K562 (cell line): ENCODE results near the gene ZNF165. TPM values are rescaled to one million over a fixed set of nuclear protein-coding genes. Genes with fewer than 3 reads are reported as not detected.
A peak's percentile ranks its signal among the peaks of the same experiment; 100 is the strongest.

Source experiments
- ATAC-seq: fragments of 200-7000 bp; cut with Tn5 transposase; 3 replicates; pipeline ENCODE4 v1.9.1; 2020; ENCODE audit warnings: moderate library complexity
- BruUV-seq: library from RNA; stranded (reverse); fragments of 400-500 nt; replicated peaks from 2 replicates; lab custom pipeline; 2021; lab: Mats Ljungman, UMichigan
- CTCF ChIA-PET: fragments of 300-600 bp; formaldehyde crosslinking; extraction: SDS; loops from one replicate; lab custom pipeline; 2021; ENCODE audit warnings: low intra/inter-chr PET ratio; lab: Yijun Ruan, JAX
- POLR2A ChIA-PET: fragments of 300-600, 350-650 bp; sonication (Branson Sonifier 250); formaldehyde crosslinking; extraction: SDS; loops from one replicate; lab custom pipeline; 2021; ENCODE audit warnings: antibody characterized with exemption, inconsistent platforms; lab: Yijun Ruan, JAX
- DNase-seq, 4 experiments: peaks; one replicate each; pipeline versions ENCODE4 v3.0.0 to v3.0.0-alpha.2; 2011 to 2018; ENCODE audit warnings: low spot score in 3 of 4, mixed read lengths in 3 of 4; ENCODE audit errors: extremely low read depth in 1 of 4
- FAIRE-seq: peaks from 2 replicates; lab custom pipeline; 2011; peaks lifted over from hg19 to GRCh38; lab: Jason Lieb, UNC
- H2AFZ ChIP-seq: 2 replicates; pipeline ENCODE4 v1.6.0; 2011; ENCODE audit warnings: low read depth, low read length, control low read depth, inconsistent platforms
- H3K27ac ChIP-seq: fragments of 200-600 bp; 3 replicates; pipeline ENCODE4 v1.8.0; 2011; ENCODE audit warnings: low read depth, mild to moderate bottlenecking, control low read depth, inconsistent platforms, low read length, moderate library complexity, mixed read lengths; ENCODE audit errors: extremely low read depth
- H3K27me3 ChIP-seq, 2 experiments: fragments of 300-600 bp in 1 of 2; 2 replicates in 1 of 2; 3 replicates in 1 of 2; pipeline versions ENCODE4 v1.6.0 to v1.8.0; 2011; ENCODE audit warnings: inconsistent platforms in 2 of 2, low read length in 2 of 2, mild to moderate bottlenecking in 1 of 2, mixed read lengths in 1 of 2, moderate library complexity in 1 of 2; ENCODE audit not compliant: control insufficient read depth in 2 of 2, insufficient read depth in 2 of 2
- H3K36me3 ChIP-seq: fragments of 300-600 bp; 3 replicates; pipeline ENCODE4 v1.8.0; 2011; ENCODE audit warnings: mild to moderate bottlenecking, low read length, inconsistent platforms; ENCODE audit not compliant: control insufficient read depth, insufficient read depth
- H3K4me1 ChIP-seq, 2 experiments: fragments of 200-600 bp in 1 of 2; replicated peaks in 1 of 2; 2 replicates in 1 of 2; 3 replicates in 1 of 2; pipeline versions ENCODE4 v1.5.1 to v1.8.0; 2011; ENCODE audit warnings: inconsistent platforms in 2 of 2, low read length in 2 of 2, mild to moderate bottlenecking in 1 of 2, mixed read lengths in 1 of 2, moderate library complexity in 1 of 2; ENCODE audit not compliant: control insufficient read depth in 2 of 2, insufficient read depth in 2 of 2
- H3K4me2 ChIP-seq: 2 replicates; pipeline ENCODE4 v1.6.1; 2011; ENCODE audit warnings: low read length, control low read depth, inconsistent platforms, mixed read lengths; ENCODE audit not compliant: insufficient read depth
- H3K4me3 ChIP-seq: fragments of 200-600 bp; sonication (generic), shearing (Covaris generic); 2 replicates; pipeline ENCODE4 v1.5.1; 2016; ENCODE audit warnings: control low read depth, inconsistent platforms
- H3K79me2 ChIP-seq: fragments of 200-600 bp; 3 replicates; pipeline ENCODE4 v1.8.0; 2011; ENCODE audit warnings: low read length, inconsistent platforms; ENCODE audit not compliant: control insufficient read depth, insufficient read depth
- H3K9ac ChIP-seq, 2 experiments: 2 replicates each; pipeline versions ENCODE4 v1.6.0 to v1.6.1; 2011; ENCODE audit warnings: low read depth in 2 of 2, low read length in 2 of 2, control low read depth in 1 of 2, inconsistent platforms in 1 of 2, mild to moderate bottlenecking in 1 of 2, mixed read lengths in 1 of 2; ENCODE audit not compliant: insufficient read depth in 1 of 2
- H3K9me1 ChIP-seq: one replicate; pipeline ENCODE4 v1.6.0; 2011; ENCODE audit warnings: inconsistent platforms, mild to moderate bottlenecking, low read length, moderate library complexity; ENCODE audit not compliant: control insufficient read depth, insufficient read depth
- H3K9me3 ChIP-seq: replicated peaks from 2 replicates; pipeline ENCODE4 v1.5.1; 2011; ENCODE audit warnings: low read depth, low read length, inconsistent platforms; ENCODE audit not compliant: control insufficient read depth, insufficient read depth
- H4K20me1 ChIP-seq: replicated peaks from 2 replicates; pipeline ENCODE4 v1.6.1; 2011; ENCODE audit warnings: low read length, inconsistent platforms, mixed read lengths; ENCODE audit not compliant: control insufficient read depth, insufficient read depth
- ATF7 ChIP-seq: fragments of 450-650 bp; IDR thresholded peaks from 2 replicates; pipeline ENCODE4 v1.7.1; 2014; ENCODE audit warnings: mild to moderate bottlenecking, moderate library complexity
- CTBP1 ChIP-seq: fragments of 450-650 bp; IDR thresholded peaks from 2 replicates; pipeline ENCODE4 v1.6.1; 2016; ENCODE audit warnings: borderline replicate concordance
- ESRRA ChIP-seq: fragments of 450-650 bp; IDR thresholded peaks from 2 replicates; pipeline ENCODE4 v1.6.1; 2014; ENCODE audit warnings: low read depth, mild to moderate bottlenecking, moderate library complexity, borderline replicate concordance
- FOXP1 ChIP-seq: sonication (generic); formaldehyde crosslinking; IDR thresholded peaks from 2 replicates; pipeline ENCODE4 v1.8.0; 2022; ENCODE audit warnings: mild to moderate bottlenecking, missing genetic modification reagents
- HDAC2 ChIP-seq: fragments of 450-650 bp; IDR thresholded peaks from 2 replicates; pipeline ENCODE4 v1.6.1; 2016; ENCODE audit warnings: mild to moderate bottlenecking
- LEF1 ChIP-seq: fragments of 450-650 bp; IDR thresholded peaks from 2 replicates; pipeline ENCODE4 v1.6.1; 2016; ENCODE audit warnings: mild to moderate bottlenecking
- PTTG1 ChIP-seq: fragments of 450-650 bp; IDR thresholded peaks from 2 replicates; pipeline ENCODE4 v1.6.1; 2016; ENCODE audit warnings: low read depth, mild to moderate bottlenecking, missing genetic modification characterization, missing compliant biosample characterization
- RBM17 ChIP-seq: fragments of 200-400 bp; formaldehyde crosslinking; IDR thresholded peaks from 2 replicates; pipeline ENCODE4 v1.6.1; 2017; ENCODE audit warnings: low read depth, mild to moderate bottlenecking, low read length, borderline replicate concordance
- RCOR1 ChIP-seq, 2 experiments: IDR thresholded peaks; 2 replicates each; pipeline ENCODE4 v1.6.1; 2012; ENCODE audit warnings: low read depth in 2 of 2, low read length in 2 of 2, borderline replicate concordance in 1 of 2, improper control_type of control experiment in 1 of 2
- SMARCB1 ChIP-seq: IDR thresholded peaks from 2 replicates; pipeline ENCODE4 v1.6.1; 2011; ENCODE audit warnings: improper control_type of control experiment, low read depth; ENCODE audit not compliant: insufficient read length
- SMARCE1 ChIP-seq: fragments of 450-650 bp; IDR thresholded peaks from 2 replicates; pipeline ENCODE4 v1.7.1; 2016; ENCODE audit warnings: mild to moderate bottlenecking
- TCF7L2 ChIP-seq: fragments of 150-350 bp; IDR thresholded peaks from 2 replicates; pipeline ENCODE4 v1.6.1; 2016; ENCODE audit warnings: low read depth, mild to moderate bottlenecking, low read length, moderate library complexity
- ZKSCAN8 ChIP-seq: fragments of 200-800 bp; sonication (Bioruptor generic); IDR thresholded peaks from 2 replicates; pipeline ENCODE4 v1.6.1; 2016; ENCODE audit warnings: missing genetic modification characterization, missing compliant biosample characterization
- WGBS: fragments of 100-300 bp; shearing (Covaris generic); methylation state at CpG from one replicate; pipeline ENCODE4 v1.1.6; 2016; ENCODE audit warnings: low coverage, mixed read lengths; ENCODE audit not compliant: insufficient coverage; ENCODE audit errors: missing lambda C conversion rate; 5-methylcytosine and 5-hydroxymethylcytosine counted together
- in situ Hi-C: fragments of 300-500 bp; cut with MboI; formaldehyde crosslinking; loops from 4 replicates; pipeline ENCODE4 v1.15.0; 2018; ENCODE audit warnings: inconsistent platforms, mixed read lengths
- intact Hi-C: fragments of 100-400 bp; cut with micrococcal nuclease; formaldehyde crosslinking; loops from 2 replicates; pipeline ENCODE4 v1.14.2; 2022
- polyA plus RNA-seq, 8 experiments: library from polyadenylated mRNA; depleted of rRNA in 4 of 8; stranded (reverse) in 5 of 8; unstranded in 3 of 8; fragments of >200 nt; fragmentation: Nextera tagmentation in 2 of 8; fragmentation: Illumina TruSeq in 1 of 8; extraction: Ambion mirVana in 2 of 8; extraction: Trizol in 1 of 8; gene quantifications; 2 replicates each; pipeline versions ENCODE4 v1.2.1 to v1.2.3, GENCODE V29; 2011 to 2014; ENCODE audit warnings: inconsistent platforms in 1 of 8, missing spikeins in 1 of 8
- total RNA-seq, 7 experiments: library from RNA; depleted of rRNA in 6 of 7; stranded (reverse); fragments of >200 nt in 6 of 7; fragmentation: Illumina TruSeq in 2 of 7; extraction: Trizol in 2 of 7; gene quantifications; 2 replicates each; pipeline versions ENCODE4 v1.2.1 to v1.2.3, GENCODE V29; 2011 to 2021; ENCODE audit warnings: low replicate concordance in 1 of 7
- TF ChIP-seq, protein P1 (sequence below): fragments of 450-650 bp; IDR thresholded peaks from 2 replicates; pipeline ENCODE4 v1.6.1; 2016
- TF ChIP-seq, protein P2 (sequence below): fragments of 200-800 bp; sonication (Bioruptor generic); IDR thresholded peaks from 2 replicates; pipeline ENCODE4 v1.6.1; 2017; ENCODE audit warnings: missing genetic modification characterization, missing compliant biosample characterization

Gene ZNF165
- total and polyA plus RNA-seq, 9 of the 15 experiments (the other 6 are each of a cell fraction or from before 2014, with no cell fraction given) = 0.82 to 3.6 (median 1.2) TPM

DNA sequence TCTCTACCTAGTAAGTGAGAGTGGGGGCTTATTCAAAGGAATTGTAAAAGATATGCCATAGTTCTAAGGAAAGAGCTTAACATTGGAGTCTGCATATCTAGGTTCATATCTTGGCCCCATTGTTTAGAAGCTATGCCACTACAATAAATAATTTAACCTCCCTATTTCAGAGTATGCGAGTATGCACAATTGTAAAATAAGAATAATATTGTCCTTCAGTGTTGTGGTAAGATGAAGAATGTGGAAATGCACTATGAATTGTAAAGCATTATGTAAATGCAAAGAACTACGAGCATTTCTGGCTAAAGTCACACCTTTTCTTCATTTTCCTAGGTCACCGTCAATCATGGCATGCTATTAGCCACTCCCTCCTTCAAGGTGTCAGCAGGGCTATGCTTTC is 16.1 kb upstream of the ZNF165 start:
- Histone ChIP-seq H3K4me3 (no peak overlapping the region), H3K4me1 (peaks cover 0 to 4% of the 10 kb centered on the region in 2 experiments; a peak in 3 of 5 replicates), H3K79me2 (no peaks in the 10 kb centered on the region), H3K36me3 (no peaks in the 10 kb centered on the region), H3K27ac (no peak overlapping the region), H3K27me3 (no peaks in the 10 kb centered on the region), H2AFZ (no peak overlapping the region), H3K9me1 (no peaks in the 10 kb centered on the region), H3K9ac (no peak overlapping the region), H3K4me2 (no peak overlapping the region), H4K20me1 (no peaks in the 10 kb centered on the region), H3K9me3 (no peaks in the 10 kb centered on the region)
- no peak for TF ChIP-seq HDAC2
- TF ChIP-seq, protein P1, sequence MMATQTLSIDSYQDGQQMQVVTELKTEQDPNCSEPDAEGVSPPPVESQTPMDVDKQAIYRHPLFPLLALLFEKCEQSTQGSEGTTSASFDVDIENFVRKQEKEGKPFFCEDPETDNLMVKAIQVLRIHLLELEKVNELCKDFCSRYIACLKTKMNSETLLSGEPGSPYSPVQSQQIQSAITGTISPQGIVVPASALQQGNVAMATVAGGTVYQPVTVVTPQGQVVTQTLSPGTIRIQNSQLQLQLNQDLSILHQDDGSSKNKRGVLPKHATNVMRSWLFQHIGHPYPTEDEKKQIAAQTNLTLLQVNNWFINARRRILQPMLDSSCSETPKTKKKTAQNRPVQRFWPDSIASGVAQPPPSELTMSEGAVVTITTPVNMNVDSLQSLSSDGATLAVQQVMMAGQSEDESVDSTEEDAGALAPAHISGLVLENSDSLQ = peak; percentile 70
- DNase-seq (no peak), ATAC-seq (no peak), FAIRE-seq (no peak)
- CTCF ChIA-PET = no interaction called here
- BruUV-seq = no TSS peak
- in situ Hi-C loops (no loop called here), intact Hi-C loops (no loop called here)
- POLR2A ChIA-PET = interaction anchor here (0.5 to 3.7 kb wide), 5 partner anchors 11 to 187 kb away, joined by 3 to 15 read pairs (median 4); partner anchors contain the start of gene ZNF165
- 28% methylated on average over 3 of the region's 3 CpGs for WGBS

DNA sequence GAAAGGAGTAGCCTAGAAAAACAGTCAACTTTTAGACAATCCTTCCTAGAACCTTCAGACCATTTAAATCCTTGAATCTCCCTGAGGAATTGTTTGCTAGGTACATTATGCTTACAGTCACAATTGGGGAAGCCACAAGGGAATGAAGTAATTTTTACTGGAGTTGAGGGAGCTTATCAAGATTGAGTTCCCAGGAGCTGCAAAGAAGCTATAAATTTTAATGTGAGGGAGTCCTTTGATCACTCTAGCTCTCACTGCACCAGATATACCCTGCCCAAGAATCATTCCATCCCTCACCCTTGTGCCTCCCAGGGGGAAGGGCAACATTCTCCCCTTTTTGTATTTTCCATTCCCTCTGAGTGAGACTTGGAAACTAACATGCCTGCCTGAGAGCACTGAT is 12.3 kb upstream of the ZNF165 start:
- H3K4me3 ChIP-seq = no peak overlapping the region
- intact Hi-C loops = no loop called here
- no peaks in the 10 kb centered on the region for H3K79me2 ChIP-seq
- no TSS peak for BruUV-seq
- H3K36me3 ChIP-seq = no peaks in the 10 kb centered on the region
- FAIRE-seq = no peak
- in situ Hi-C loops = no loop called here
- no peak overlapping the region for H3K9ac ChIP-seq
- DNase-seq = no peak
- peaks cover 0 to 4% of the 10 kb centered on the region in 2 experiments; a peak in 2 of 5 replicates for H3K4me1 ChIP-seq
- no peak for ATAC-seq
- H3K4me2 ChIP-seq = no peak overlapping the region
- H3K9me3 ChIP-seq = no peaks in the 10 kb centered on the region
- H2AFZ ChIP-seq = no peak overlapping the region
- POLR2A ChIA-PET = interaction anchor here (0.6 kb wide), 4 partner anchors 9 to 335 kb away, joined by 3 to 4 read pairs (median 4); a partner anchor contains a TSS
- H3K9me1 ChIP-seq = no peaks in the 10 kb centered on the region
- H3K27ac ChIP-seq = no peak overlapping the region
- CTCF ChIA-PET = no interaction called here
- H4K20me1 ChIP-seq = no peaks in the 10 kb centered on the region
- H3K27me3 ChIP-seq = no peaks in the 10 kb centered on the region
- TF ChIP-seq ATF7 (peak; percentile 43; the same call in 1 of the 2 replicates), LEF1 (peak; percentile 51; the same call in 1 of the 2 replicates), FOXP1 (CRISPR knock-in tag) (no peak), TCF7L2 (0 out of 2 replicates have a peak, but pooled peaks have one; percentile 10), ZKSCAN8 (CRISPR knock-in tag) (no peak), SMARCB1 (no peak), RBM17 (no peak), SMARCE1 (peak; percentile 51; the same call in 1 of the 2 replicates), CTBP1 (peak; percentile 37; the same call in 1 of the 2 replicates), PTTG1 (tag) (no peak), ESRRA (0 out of 2 replicates have a peak, but pooled peaks have one; percentile 27), RCOR1 (IDR thresholded peaks at IDR 0.05; ENCODE audit: borderline replicate concordance in 1 of 2, low read depth in 2 of 2, low read length in 2 of 2) (peak in 1 of 2 experiments; percentile 22; a peak in 1 of 4 replicates)
- TF ChIP-seq, protein P2, sequence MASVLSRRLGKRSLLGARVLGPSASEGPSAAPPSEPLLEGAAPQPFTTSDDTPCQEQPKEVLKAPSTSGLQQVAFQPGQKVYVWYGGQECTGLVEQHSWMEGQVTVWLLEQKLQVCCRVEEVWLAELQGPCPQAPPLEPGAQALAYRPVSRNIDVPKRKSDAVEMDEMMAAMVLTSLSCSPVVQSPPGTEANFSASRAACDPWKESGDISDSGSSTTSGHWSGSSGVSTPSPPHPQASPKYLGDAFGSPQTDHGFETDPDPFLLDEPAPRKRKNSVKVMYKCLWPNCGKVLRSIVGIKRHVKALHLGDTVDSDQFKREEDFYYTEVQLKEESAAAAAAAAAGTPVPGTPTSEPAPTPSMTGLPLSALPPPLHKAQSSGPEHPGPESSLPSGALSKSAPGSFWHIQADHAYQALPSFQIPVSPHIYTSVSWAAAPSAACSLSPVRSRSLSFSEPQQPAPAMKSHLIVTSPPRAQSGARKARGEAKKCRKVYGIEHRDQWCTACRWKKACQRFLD (CRISPR knock-in tag) = 0 out of 2 replicates have a peak, but pooled peaks have one; percentile 10
